Tibial nerve (tissue), 4 donors: ENCODE results near the gene RIN3.

Experiments
- EP300 ChIP-seq, 2 donors: sonication (generic); formaldehyde crosslinking; IDR thresholded peaks; one replicate each; pipeline ENCODE4 v1.6.1; 2017; ENCODE audit warnings: antibody characterized with exemption in 2 of 2, mild to moderate bottlenecking in 1 of 2
- POLR2A ChIP-seq, 2 donors: fragments of 450-650 bp; IDR thresholded peaks; one replicate each; pipeline ENCODE4 v1.6.1; 2017; ENCODE audit warnings: antibody characterized with exemption in 2 of 2, mild to moderate bottlenecking in 2 of 2, moderate library complexity in 2 of 2
- TF ChIP-seq, protein P1 (sequence below), 5 experiments: fragments of 200-600 bp in 3 of 5; fragments of 450-650 bp in 2 of 5; sonication (generic) in 3 of 5; IDR thresholded peaks; one replicate each; pipeline ENCODE4 v1.5.1; 2016 to 2019; ENCODE audit warnings: antibody characterized with exemption in 5 of 5, mild to moderate bottlenecking in 3 of 5, moderate library complexity in 2 of 5

DNA sequence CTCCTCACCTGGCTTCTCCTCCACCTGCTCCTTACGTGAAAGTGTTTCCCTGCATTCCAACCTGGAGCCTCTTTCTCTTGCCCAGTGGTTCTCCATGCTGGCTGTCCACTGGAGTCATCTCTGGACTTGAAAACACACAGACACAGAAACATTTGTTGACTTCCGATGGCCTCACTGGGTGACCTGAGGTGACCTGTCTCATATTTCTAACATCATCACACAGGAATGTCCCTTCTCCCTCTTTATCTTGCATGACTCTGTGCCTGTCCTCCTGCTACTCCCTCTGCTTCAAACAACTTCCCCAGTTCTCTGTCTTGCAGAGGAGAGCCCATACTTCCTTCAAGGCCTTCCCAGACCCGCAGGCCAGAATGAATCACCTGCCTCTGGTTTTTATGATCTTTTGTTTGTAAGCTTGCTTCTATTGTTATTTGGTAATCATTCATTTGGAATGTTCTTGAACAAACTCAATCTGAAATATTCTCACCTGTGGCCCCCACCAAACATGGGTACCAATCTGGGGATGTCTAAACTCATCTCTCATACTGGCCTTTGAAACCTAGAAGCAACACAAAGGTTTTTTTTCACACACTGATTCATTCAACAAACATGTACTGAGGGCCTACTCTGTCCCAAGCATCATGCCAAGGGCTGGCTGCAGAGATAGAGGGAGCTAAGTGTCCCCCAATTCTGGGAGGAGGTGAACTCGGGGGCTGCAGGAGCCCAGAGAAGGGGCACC lies 9.7 kb upstream of the RIN3 start:
- TF ChIP-seq, protein P1, sequence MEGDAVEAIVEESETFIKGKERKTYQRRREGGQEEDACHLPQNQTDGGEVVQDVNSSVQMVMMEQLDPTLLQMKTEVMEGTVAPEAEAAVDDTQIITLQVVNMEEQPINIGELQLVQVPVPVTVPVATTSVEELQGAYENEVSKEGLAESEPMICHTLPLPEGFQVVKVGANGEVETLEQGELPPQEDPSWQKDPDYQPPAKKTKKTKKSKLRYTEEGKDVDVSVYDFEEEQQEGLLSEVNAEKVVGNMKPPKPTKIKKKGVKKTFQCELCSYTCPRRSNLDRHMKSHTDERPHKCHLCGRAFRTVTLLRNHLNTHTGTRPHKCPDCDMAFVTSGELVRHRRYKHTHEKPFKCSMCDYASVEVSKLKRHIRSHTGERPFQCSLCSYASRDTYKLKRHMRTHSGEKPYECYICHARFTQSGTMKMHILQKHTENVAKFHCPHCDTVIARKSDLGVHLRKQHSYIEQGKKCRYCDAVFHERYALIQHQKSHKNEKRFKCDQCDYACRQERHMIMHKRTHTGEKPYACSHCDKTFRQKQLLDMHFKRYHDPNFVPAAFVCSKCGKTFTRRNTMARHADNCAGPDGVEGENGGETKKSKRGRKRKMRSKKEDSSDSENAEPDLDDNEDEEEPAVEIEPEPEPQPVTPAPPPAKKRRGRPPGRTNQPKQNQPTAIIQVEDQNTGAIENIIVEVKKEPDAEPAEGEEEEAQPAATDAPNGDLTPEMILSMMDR (IDR thresholded peaks at IDR 0.05) = no peak
- TF ChIP-seq POLR2A (IDR thresholded peaks at IDR 0.05) (no peak), EP300 (IDR thresholded peaks at IDR 0.05) (no peak)
